NCI-H1105 (cell line): Measurements from ENCODE around the gene HAUS7.

Experiments
- DNase-seq: peaks from one replicate; lab custom pipeline; 2025; lab: John Stamatoyannopoulos, UW

The HAUS7 gene

GRCh38 chrX:153455571-153455970 is 14.8 kb downstream of the HAUS7 start:
- DNase-seq = no peak

- no peak for DNase-seq
These were observed 15.3 kb downstream of the HAUS7 start for GRCh38 chrX:153454901-153455550.

GRCh38 chrX:153450949-153451277 is 19.5 kb downstream of the HAUS7 start:
- DNase-seq = no peak

- DNase-seq = no peak
These were observed 20.0 kb downstream of the HAUS7 start for GRCh38 chrX:153450114-153450948.

- DNase-seq = no peak
These were observed 20.8 kb downstream of the HAUS7 start for GRCh38 chrX:153449368-153450113.

GRCh38 chrX:153448556-153449367 is 21.6 kb downstream of the HAUS7 start:
- DNase-seq = no peak

GRCh38 chrX:153447581-153447960 is 22.8 kb downstream of the HAUS7 start:
- DNase-seq = no peak

- no peak for DNase-seq
These were observed 23.3 kb downstream of the HAUS7 start for GRCh38 chrX:153446950-153447580.

GRCh38 chrX:153446636-153446936 is 23.8 kb downstream of the HAUS7 start:
- no peak for DNase-seq

GRCh38 chrX:153445856-153446635 is 24.3 kb downstream of the HAUS7 start, which contains the start of gene TREX2:
Gene TREX2, minus strand, starts transcription at chrX:153446056. Its CDS starts 626 bp downstream, at chrX:153445430.
- no peak for DNase-seq

GRCh38 chrX:153445106-153445855 is 25.1 kb downstream of the HAUS7 start:
- no peak for DNase-seq

GRCh38 chrX:153444333-153445011 is 25.9 kb downstream of the HAUS7 start:
- DNase-seq = no peak

- DNase-seq = no peak
These were observed 26.7 kb downstream of the HAUS7 start for GRCh38 chrX:153443476-153444332.

GRCh38 chrX:153442463-153442862 is 27.9 kb downstream of the HAUS7 start:
- DNase-seq = no peak

GRCh38 chrX:153441981-153442380 is 28.4 kb downstream of the HAUS7 start:
- no peak for DNase-seq

GRCh38 chrX:153441296-153441695 is 29.1 kb downstream of the HAUS7 start:
- no peak for DNase-seq

GRCh38 chrX:153440556-153441135 is 29.7 kb downstream of the HAUS7 start:
- no peak for DNase-seq

- no peak for DNase-seq
These were observed 30.4 kb downstream of the HAUS7 start for GRCh38 chrX:153439977-153440376.
